Left ventricle myocardium superior (tissue), 1 donor: ENCODE data around the gene MSRB1. TPM values are rescaled to one million over a fixed set of nuclear protein-coding genes. Genes with fewer than 3 reads are reported as not detected.
"Not testable (repeated sequence)": the region's sequence is repeated elsewhere in the genome, so short reads cannot be mapped to it uniquely, and the experiment has no call there.

ENCODE experiments used
- ATAC-seq: fragments of 200-7000 bp; cut with Tn5 transposase; one replicate; pipeline ENCODE4 v1.9.1; 2020; ENCODE audit warnings: mild to moderate bottlenecking, moderate library complexity
- DNase-seq: peaks from one replicate; pipeline ENCODE4 v3.0.0-alpha.2; 2020
- intact Hi-C: fragments of 100-400 bp; cut with micrococcal nuclease; formaldehyde crosslinking; loops from one replicate; pipeline ENCODE4 v1.11.0; 2022
- total RNA-seq: library from RNA; stranded (reverse); fragmentation: NEBNext Ultra II Directional; extraction: Animal tissue kit (Norgen Biotek cat#: 25700); gene quantifications from one replicate; pipeline ENCODE4 v1.2.1, GENCODE V29; 2021
- donor health status: DM: no; HTN: yes; CAD: no; lungs with severe emphysema.

The MSRB1 gene
- total RNA-seq, 1 donor from 2014 or later: 25.9 TPM

GRCh38 chr16:1964506-1965395 lies 21.8 kb upstream of the MSRB1 start, which contains the start of gene RPS2:
Gene RPS2 (minus strand): TSS chr16:1964826. CDS start chr16:1964625, 201 bp downstream.
- intact Hi-C loops: no loop called here
- DNase-seq (peak; percentile 100), ATAC-seq (peak; percentile 97)

DNA sequence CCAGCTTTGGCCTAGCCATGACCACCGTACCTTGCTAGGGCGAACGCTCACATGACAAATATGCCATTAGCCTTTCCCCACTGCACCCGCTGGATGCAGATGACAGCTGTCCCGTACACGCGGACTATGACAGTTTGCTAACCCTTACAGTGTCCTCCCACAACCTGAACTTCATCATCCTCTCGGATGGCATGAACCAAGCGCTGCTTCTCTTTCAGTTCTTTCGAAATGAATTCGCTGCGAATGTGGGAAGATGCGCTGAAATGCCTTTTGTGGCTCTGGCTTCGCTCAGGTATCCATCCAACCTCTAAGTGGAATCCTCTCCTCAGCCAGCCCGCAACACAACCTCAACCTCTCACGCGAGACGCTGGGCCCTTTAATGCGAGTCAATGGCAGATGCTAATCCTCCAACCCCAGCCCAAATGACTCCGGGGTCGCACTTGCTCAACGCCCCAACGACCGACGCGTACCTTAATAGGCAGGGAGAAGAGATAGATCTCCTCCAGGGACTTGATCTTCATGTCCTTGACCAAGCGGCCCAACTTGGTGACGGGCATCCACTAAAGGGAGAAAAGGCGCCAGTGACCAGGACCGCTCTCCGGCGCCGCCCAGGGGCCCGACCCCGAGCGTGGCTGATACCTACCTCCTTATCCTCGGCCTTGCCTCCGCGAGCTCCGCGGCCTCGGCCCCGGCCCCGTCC lies 21.0 kb upstream of the MSRB1 start:
- peak; percentile 9 for ATAC-seq
- intact Hi-C loops: no loop called here
- DNase-seq: no peak

GRCh38 chr16:1962161-1963153 lies 19.5 kb upstream of the MSRB1 start:
- DNase-seq, ATAC-seq, intact Hi-C loops: not testable (repeated sequence)

DNA sequence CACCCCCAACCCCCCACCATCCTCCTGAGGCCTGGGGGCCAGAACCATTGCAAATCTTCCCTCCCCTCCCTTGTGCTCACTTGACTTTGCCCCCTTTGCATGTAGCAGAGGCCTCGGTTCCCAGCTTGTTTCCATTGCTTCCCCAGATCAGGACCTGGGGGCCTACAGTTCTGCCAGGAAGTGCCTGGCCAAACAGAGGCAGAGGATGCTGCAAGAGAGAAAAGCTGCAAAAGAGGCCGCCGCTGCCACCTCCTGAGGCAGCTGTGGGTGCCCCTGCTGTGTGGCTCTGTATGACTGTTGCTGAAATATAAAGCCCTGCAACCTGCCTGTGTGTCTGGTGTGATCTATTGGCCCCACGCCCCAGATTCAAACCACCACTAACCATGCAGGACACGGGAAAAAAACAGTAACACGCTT lies 18.7 kb upstream of the MSRB1 start:
- ATAC-seq (no peak), DNase-seq (no peak)
- intact Hi-C loops: no loop called here

DNA sequence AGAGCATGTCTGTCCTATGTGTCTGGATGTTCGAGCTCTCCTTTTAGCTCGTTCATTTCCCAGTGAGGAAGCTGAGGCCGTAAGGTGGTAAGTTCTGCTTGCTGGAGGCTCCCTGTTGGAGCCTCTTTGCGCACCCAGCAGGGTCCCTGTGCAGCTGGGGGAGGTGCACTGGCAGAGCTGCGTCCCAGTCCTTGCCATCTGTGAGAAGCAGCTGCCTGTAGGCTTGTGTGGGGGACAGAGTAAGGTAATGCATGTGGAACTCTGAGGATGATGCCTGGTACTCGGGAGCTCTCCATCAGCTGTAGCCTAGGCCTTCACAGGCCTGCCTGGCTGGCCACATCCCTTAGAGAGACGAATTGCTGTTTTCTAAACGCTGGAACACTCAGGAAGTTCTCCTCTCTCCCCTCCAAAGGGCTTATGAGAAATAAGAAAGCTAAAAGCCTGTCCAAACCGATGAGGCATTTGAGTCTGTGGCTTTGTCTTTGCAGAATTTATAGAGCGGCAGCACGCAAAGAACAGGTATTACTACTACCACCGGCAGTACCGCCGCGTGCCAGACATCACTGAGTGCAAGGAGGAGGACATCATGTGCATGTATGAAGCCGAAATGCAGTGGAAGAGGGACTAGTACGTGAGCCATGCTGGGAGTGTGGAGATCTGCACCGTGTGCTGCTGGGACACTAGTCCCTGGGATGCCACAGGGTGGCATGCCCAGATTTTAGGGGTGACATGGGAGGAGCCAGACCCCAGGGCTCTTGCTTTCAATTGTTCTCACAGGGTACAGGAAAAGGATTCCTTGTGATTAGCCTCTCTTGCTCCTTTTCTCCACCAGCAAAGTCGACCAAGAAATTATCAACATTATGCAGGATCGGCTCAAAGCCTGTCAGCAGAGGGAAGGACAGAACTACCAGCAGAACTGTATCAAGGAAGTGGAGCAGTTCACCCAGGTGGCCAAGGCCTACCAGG lies 17.9 kb upstream of the MSRB1 start:
- intact Hi-C loops: no loop called here
- DNase-seq (no peak), ATAC-seq (no peak)

DNA sequence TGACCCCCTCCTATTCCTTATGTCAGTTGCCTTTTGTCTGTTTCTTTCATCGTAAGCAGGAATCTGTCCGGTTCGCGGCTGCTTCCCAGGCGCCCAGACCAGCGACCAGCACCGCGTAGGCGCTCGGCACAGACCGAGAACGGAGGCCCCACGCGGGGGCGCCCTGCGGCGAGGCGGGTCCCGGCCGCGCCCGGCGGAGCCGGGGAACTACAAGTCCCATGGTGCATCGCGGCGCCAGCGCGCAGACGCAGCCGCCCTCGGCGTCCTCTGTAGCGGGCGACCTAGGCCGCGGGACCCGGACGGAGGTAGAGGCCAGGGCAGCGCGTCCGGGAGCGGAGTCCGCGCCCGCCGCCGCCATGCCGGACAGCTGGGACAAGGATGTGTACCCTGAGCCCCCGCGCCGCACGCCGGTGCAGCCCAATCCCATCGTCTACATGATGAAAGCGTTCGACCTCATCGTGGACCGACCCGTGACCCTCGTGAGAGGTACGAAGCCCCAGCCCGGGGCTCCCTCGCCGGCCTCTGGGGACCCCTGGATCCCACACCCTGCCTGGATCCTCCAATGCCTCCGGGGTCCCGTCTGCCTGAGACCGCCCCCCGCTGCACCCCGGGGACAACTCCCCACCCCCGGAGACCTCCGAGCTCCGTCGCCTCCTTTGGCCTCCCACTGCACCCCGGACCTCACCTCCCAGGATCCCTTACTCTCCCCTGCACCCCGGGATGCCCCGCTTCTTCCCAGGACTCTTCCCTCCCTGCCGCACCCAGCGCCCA lies 16.5 kb upstream of the MSRB1 start, which contains the start of gene NDUFB10:
TSS of gene NDUFB10 (plus strand) at position 270 of the 771 bp plus-strand sequence. CDS start at position 357, 87 bp downstream.
- intact Hi-C loops: no loop called here
- DNase-seq (peak; percentile 98), ATAC-seq (peak; percentile 90)

DNA sequence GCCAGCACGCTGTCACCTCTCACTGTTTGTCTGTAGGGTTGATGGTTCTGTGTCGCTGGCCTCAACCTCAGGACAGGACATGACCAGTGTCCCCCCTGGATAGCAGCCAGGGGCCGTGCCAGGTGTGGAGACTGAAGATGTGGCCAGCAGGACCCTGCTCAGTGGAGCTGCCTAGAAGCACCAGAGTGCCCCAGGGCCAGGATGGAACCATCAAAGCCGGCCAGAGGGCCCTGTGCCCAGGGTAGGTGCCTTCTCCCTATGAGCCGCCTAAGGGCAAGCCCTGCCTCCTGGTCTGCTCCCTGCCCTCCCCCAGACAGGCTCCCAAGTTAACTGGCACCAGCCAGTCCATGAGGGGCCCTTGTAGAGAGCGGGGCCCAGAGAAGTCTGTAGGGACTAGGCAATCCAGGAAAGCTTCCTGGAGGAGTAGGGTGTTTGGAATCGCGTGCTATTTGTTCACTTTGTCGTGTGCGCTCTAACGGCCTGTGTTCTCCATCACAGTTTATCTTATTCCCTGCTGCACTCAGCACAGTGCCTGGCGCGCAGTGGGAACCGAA lies 15.8 kb upstream of the MSRB1 start:
- no peak for DNase-seq
- ATAC-seq: peak; percentile 0
- intact Hi-C loops: no loop called here

DNA sequence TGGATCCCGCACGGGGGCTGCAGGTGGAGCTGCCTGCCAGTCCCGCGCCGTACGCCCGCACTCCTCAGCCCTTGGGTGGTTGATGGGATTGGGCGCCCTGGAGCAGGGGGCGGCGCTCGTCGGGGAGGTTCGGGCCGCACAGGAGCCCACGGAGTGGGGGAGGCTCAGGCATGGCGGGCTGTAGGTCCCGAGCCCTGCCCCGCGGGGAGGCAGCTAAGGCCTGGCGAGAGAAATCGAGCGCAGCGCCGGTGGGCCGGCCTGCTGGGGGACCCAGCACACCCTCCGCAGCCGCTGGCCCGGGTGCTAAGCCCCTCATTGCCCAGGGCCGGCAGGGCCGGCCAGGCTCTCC lies 15.1 kb upstream of the MSRB1 start:
- ATAC-seq, intact Hi-C loops, DNase-seq: not testable (repeated sequence)

DNA sequence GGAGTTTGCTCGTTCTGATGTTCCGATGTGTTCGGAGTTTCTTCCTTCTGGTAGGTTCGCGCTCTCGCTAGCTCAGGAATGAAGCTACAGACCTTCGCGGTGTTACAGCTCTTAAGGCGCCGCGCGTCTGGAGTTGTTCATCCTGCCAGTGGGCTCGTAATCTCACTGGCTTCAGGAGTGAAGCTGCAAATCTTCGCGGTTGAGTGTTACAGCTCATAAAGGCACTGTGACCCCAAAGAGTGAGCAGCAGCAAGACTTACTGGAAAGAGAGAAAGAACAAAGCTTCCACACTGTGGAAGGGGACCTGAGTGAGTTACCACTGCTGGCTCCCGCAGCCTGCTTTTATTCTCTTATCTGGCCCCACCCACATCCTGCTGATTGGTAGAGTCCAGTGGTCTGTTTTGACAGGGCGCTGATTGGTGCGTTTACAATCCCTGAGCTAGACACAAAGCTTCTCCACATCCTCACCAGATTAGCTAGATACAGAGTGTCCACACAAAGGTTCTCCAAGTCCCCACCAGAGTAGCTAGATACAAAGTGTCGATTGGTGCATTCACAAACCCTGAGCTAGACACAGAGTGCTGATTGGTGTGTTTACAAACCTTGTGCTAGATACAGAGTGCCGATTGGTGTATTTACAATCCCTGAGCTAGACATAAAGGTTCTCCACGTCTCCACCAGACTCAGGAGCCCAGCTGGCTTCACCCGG lies 14.6 kb upstream of the MSRB1 start:
- DNase-seq, intact Hi-C loops, ATAC-seq: not testable (repeated sequence)

- ATAC-seq (peak; percentile 23), DNase-seq (no peak)
- intact Hi-C loops: no loop called here
Observed at GRCh38 chr16:1953734-1954133, 10.7 kb upstream of the MSRB1 start.

DNA sequence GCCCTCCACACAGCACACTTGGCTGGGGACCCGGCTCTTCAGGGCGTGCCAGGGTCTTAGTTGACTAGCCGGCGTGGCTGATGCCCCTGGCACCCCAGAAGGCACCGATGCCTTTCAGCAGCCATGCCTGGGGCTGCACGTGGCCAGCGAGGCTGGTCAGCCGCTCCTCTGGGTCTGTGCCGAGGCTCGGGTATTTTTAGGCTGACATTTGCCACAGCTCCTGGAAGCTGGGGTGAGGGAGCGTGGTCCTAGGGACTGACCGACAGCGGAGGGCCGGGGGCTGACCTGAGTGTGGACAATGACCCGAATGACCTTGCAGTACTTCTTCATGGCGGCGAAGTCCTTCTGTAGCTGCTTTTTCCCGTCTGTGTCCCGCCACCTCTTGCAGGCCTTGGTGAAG lies 7.6 kb upstream of the MSRB1 start:
- DNase-seq: peak; percentile 81
- peak; percentile 63 for ATAC-seq
- intact Hi-C loops: no loop called here

- intact Hi-C loops: no loop called here
- no peak for DNase-seq
- ATAC-seq: peak; percentile 13
Observed at GRCh38 chr16:1950047-1950446, 7.0 kb upstream of the MSRB1 start.

DNA sequence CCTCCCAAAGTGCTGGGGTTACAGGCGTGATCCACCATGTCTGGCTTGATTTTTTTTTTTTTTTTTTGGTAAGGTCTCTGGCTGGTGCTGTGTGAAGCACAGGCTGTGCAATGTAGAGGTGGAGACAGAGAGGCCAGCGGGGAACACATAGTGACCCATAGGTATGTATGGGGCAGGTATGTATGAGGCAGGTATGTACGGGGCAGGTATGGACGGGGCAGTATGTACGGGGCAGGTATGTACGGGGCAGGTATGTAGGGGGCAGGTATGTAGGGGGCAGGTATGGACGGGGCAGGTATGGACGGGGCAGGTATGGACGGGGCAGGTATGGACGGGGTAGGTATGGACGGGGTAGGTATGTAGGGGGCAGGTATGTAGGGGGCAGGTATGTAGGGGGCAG lies 6.5 kb upstream of the MSRB1 start:
- intact Hi-C loops: no loop called here
- ATAC-seq (no peak), DNase-seq (no peak)

DNA sequence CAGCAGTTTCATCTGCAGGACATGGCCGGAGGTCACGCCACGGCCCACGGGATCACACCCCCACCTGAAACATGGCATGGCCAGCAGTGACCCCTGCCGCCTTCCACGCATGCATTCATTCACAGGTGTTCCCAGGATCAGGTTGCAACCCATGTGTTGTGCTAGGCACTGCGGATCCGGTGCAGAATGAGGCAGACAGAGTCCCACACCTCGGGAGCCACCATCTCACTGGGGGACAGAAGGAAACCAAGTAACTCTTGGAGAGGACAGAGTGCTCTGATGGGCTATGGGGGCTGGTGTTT lies 4.3 kb upstream of the MSRB1 start:
- ATAC-seq: no peak
- intact Hi-C loops: no loop called here
- DNase-seq: no peak

- no peak for ATAC-seq
- DNase-seq: no peak
- intact Hi-C loops: no loop called here
Observed at GRCh38 chr16:1946495-1947368, 3.7 kb upstream of the MSRB1 start.
